H9 (cell line): ENCODE data around the gene SEMA7A. TPM values are rescaled to one million over a fixed set of nuclear protein-coding genes. Genes with fewer than 3 reads are reported as not detected.

Experiments
- DNase-seq: peaks from one replicate; pipeline ENCODE4 v3.0.0-alpha.2; 2017
- H2AFZ ChIP-seq: one replicate; pipeline ENCODE4 v1.6.1; 2013; ENCODE audit warnings: mild to moderate bottlenecking, low read length, control low read depth, moderate library complexity
- H2AK5ac ChIP-seq: 2 replicates; pipeline ENCODE4 v1.6.1; 2013; ENCODE audit warnings: low read length, control low read depth, mixed read lengths; ENCODE audit not compliant: insufficient read length
- H2BK120ac ChIP-seq: one replicate; pipeline ENCODE4 v1.6.1; 2013; ENCODE audit warnings: low read depth, mild to moderate bottlenecking, low read length, control low read depth, inconsistent platforms; ENCODE audit not compliant: poor library complexity, severe bottlenecking
- H2BK12ac ChIP-seq: 2 replicates; pipeline ENCODE4 v1.6.1; 2013; ENCODE audit warnings: low read length, control low read depth, mixed read lengths, low read depth; ENCODE audit not compliant: insufficient read length
- H2BK15ac ChIP-seq: 2 replicates; pipeline ENCODE4 v1.6.1; 2013; ENCODE audit warnings: low read depth, low read length, control low read depth
- H2BK20ac ChIP-seq: one replicate; pipeline ENCODE4 v1.6.1; 2013; ENCODE audit warnings: low read depth, mild to moderate bottlenecking, low read length, control low read depth, inconsistent platforms; ENCODE audit not compliant: poor library complexity, severe bottlenecking
- H2BK5ac ChIP-seq: 2 replicates; pipeline ENCODE4 v1.6.1; 2013; ENCODE audit warnings: low read length, control low read depth, mixed read lengths; ENCODE audit not compliant: insufficient read length
- H3K14ac ChIP-seq: 2 replicates; pipeline ENCODE4 v1.6.1; 2013; ENCODE audit warnings: low read length, control low read depth; ENCODE audit not compliant: insufficient read depth
- H3K18ac ChIP-seq: 2 replicates; pipeline ENCODE4 v1.6.1; 2013; ENCODE audit warnings: low read depth, mild to moderate bottlenecking, mixed read lengths, low read length, control low read depth; ENCODE audit not compliant: insufficient read length
- H3K23ac ChIP-seq: 2 replicates; pipeline ENCODE4 v1.6.1; 2013; ENCODE audit warnings: low read length, control low read depth, mixed read lengths, low read depth; ENCODE audit not compliant: insufficient read length
- H3K23me2 ChIP-seq: 2 replicates; pipeline ENCODE4 v1.6.1; 2013; ENCODE audit warnings: low read depth, mild to moderate bottlenecking, mixed read lengths, low read length, control low read depth; ENCODE audit not compliant: insufficient read length, poor library complexity, severe bottlenecking
- H3K27ac ChIP-seq: 2 replicates; pipeline ENCODE4 v1.5.1; 2013; ENCODE audit warnings: low read length, control low read depth, mixed read lengths, low read depth; ENCODE audit not compliant: insufficient read length
- H3K27me3 ChIP-seq: 2 replicates; pipeline ENCODE4 v1.6.1; 2013; ENCODE audit warnings: low read length, control low read depth, inconsistent platforms; ENCODE audit not compliant: insufficient read depth
- H3K4ac ChIP-seq: 2 replicates; pipeline ENCODE4 v1.6.1; 2013; ENCODE audit warnings: low read depth, mild to moderate bottlenecking, control low read depth, inconsistent platforms, low read length, moderate library complexity
- H3K4me1 ChIP-seq: 2 replicates; pipeline ENCODE4 v1.6.1; 2013; ENCODE audit warnings: low read length, control low read depth, inconsistent platforms; ENCODE audit not compliant: insufficient read depth
- H3K4me2 ChIP-seq: 2 replicates; pipeline ENCODE4 v1.6.1; 2013; ENCODE audit warnings: low read length, control low read depth, mixed read lengths; ENCODE audit not compliant: insufficient read length, insufficient read depth
- H3K56ac ChIP-seq: 2 replicates; pipeline ENCODE4 v1.6.1; 2013; ENCODE audit warnings: low read depth, mild to moderate bottlenecking, mixed read lengths, low read length, control low read depth; ENCODE audit not compliant: insufficient read length
- H3K79me1 ChIP-seq: 2 replicates; pipeline ENCODE4 v1.6.1; 2013; ENCODE audit warnings: low read depth, mild to moderate bottlenecking, moderate library complexity, low read length, control low read depth, inconsistent platforms; ENCODE audit not compliant: insufficient read depth, poor library complexity, severe bottlenecking
- H3K79me2 ChIP-seq: 2 replicates; pipeline ENCODE4 v1.6.1; 2013; ENCODE audit warnings: low read length, control low read depth, inconsistent platforms; ENCODE audit not compliant: insufficient read depth
- H3K9ac ChIP-seq: 2 replicates; pipeline ENCODE4 v1.6.1; 2013; ENCODE audit warnings: low read length, control low read depth, mixed read lengths; ENCODE audit not compliant: insufficient read length; ENCODE audit errors: extremely low read depth
- H3K9me3 ChIP-seq: one replicate; pipeline ENCODE4 v1.6.1; 2013; ENCODE audit warnings: low read depth, low read length, inconsistent platforms; ENCODE audit not compliant: control insufficient read depth
- H3T11ph ChIP-seq: one replicate; pipeline ENCODE4 v1.6.1; 2013; ENCODE audit warnings: mild to moderate bottlenecking, low read length, control low read depth, inconsistent platforms
- H4K20me1 ChIP-seq: one replicate; pipeline ENCODE4 v1.6.1; 2013; ENCODE audit not compliant: control insufficient read depth, insufficient read length, insufficient read depth
- H4K5ac ChIP-seq: 2 replicates; pipeline ENCODE4 v1.6.1; 2013; ENCODE audit warnings: low read depth, mild to moderate bottlenecking, mixed read lengths, low read length, control low read depth; ENCODE audit not compliant: insufficient read length
- H4K8ac ChIP-seq: replicated peaks from 2 replicates; pipeline ENCODE4 v1.6.1; 2013; ENCODE audit warnings: low read length, control low read depth, mixed read lengths, low read depth; ENCODE audit not compliant: insufficient read length
- H4K91ac ChIP-seq: 2 replicates; pipeline ENCODE4 v1.6.1; 2013; ENCODE audit warnings: low read depth, mild to moderate bottlenecking, moderate library complexity, mixed read lengths, low read length, control low read depth; ENCODE audit not compliant: insufficient read length
- H3K27ac Mint-ChIP-seq, 3 experiments: 2 replicates in 2 of 3; 3 replicates in 1 of 3; pipeline ENCODE4 v1.8.0; 2020 to 2021; ENCODE audit warnings: mixed read lengths in 3 of 3, mild to moderate bottlenecking in 1 of 3, moderate library complexity in 1 of 3
- H3K27me3 Mint-ChIP-seq: 2 replicates; pipeline ENCODE4 v1.8.0; 2021; ENCODE audit warnings: low read depth, mild to moderate bottlenecking, moderate library complexity, mixed read lengths
- H3K36me3 Mint-ChIP-seq, 3 experiments: 2 replicates in 2 of 3; 3 replicates in 1 of 3; pipeline ENCODE4 v1.8.0; 2020 to 2021; ENCODE audit warnings: low read depth in 3 of 3, mixed read lengths in 3 of 3; ENCODE audit not compliant: insufficient read depth in 1 of 3
- H3K4me1 Mint-ChIP-seq, 2 experiments: 2 replicates each; pipeline ENCODE4 v1.8.0; 2020; ENCODE audit warnings: mixed read lengths in 2 of 2
- H3K4me3 Mint-ChIP-seq, 2 experiments: 2 replicates in 1 of 2; 3 replicates in 1 of 2; pipeline ENCODE4 v1.8.0; 2020 to 2021; ENCODE audit warnings: mild to moderate bottlenecking in 2 of 2, mixed read lengths in 2 of 2, moderate library complexity in 1 of 2
- H3K9me3 Mint-ChIP-seq, 2 experiments: 2 replicates in 1 of 2; 3 replicates in 1 of 2; pipeline ENCODE4 v1.8.0; 2020; ENCODE audit warnings: mild to moderate bottlenecking in 2 of 2, mixed read lengths in 2 of 2, moderate library complexity in 1 of 2
- WGBS: extraction: QIAGEN DNeasy Blood & Tissue Kit; methylation state at CpG from one replicate; pipeline ENCODE4 v1.1.7; 2013; ENCODE audit warnings: missing lambda C conversion rate, low lambda C conversion rate, mixed read lengths; ENCODE audit not compliant: insufficient read length; ENCODE audit errors: extremely low coverage; 5-methylcytosine and 5-hydroxymethylcytosine counted together
- total RNA-seq: library from RNA; stranded (reverse); gene quantifications from 2 replicates; pipeline ENCODE4 v1.2.1, GENCODE V29; 2021
- TF ChIP-seq, protein P1 (sequence below): fragments of 200-600 bp; sonication (generic); conservative IDR thresholded peaks from 3 replicates; pipeline ENCODE4 v1.8.0; 2021; ENCODE audit warnings: antibody characterized with exemption, mild to moderate bottlenecking

The SEMA7A gene
- total RNA-seq, 1 experiment from 2014 or later, result 5.7 TPM

DNA sequence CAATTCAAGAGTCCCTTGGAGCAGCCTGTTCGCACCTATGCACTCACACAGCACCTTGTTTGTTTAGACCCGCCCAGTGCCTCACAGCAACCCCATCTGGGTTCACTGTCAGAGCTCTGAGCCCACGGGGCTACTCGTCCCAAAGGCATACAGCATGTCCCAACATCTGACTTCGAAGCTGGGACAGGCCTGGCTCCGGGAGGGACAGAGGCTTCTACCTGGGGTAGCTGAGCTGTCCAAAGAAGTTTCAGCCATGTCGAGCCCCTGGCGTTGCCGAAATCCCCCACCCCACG lies 37.7 kb downstream of the SEMA7A start:
- H3K79me2 ChIP-seq, result no peaks in the 10 kb centered on the region
- H2BK120ac ChIP-seq, result no peak overlapping the region
- no peaks in the 10 kb centered on the region for H3K23me2 ChIP-seq
- Mint-ChIP-seq H3K4me3 (no peak overlapping the region), H3K4me1 (peaks cover 16 to 30% of the 10 kb centered on the region in 2 experiments), H3K27me3 (peaks cover 6% of the 10 kb centered on the region), H3K27ac (peak overlapping the region in 2 of 3 experiments; percentile 29 to 30; a peak in 2 of 7 replicates), H3K36me3 (no peaks in the 10 kb centered on the region), H3K9me3 (no peaks in the 10 kb centered on the region)
- H3K4ac ChIP-seq, result no peak overlapping the region
- no CpG with 5 or more reads among the region's 10 CpGs for WGBS
- no peak overlapping the region for H4K91ac ChIP-seq
- no peaks in the 10 kb centered on the region for H4K20me1 ChIP-seq
- H3K27me3 ChIP-seq, result no peaks in the 10 kb centered on the region
- H4K8ac ChIP-seq, result no peak overlapping the region
- no peak overlapping the region for H2AFZ ChIP-seq
- no peak overlapping the region for H2BK5ac ChIP-seq
- H2AK5ac ChIP-seq, result no peak overlapping the region
- H3K79me1 ChIP-seq, result no peaks in the 10 kb centered on the region
- H3K56ac ChIP-seq, result no peak overlapping the region
- no peaks in the 10 kb centered on the region for H3K9me3 ChIP-seq
- no peak overlapping the region for H3K14ac ChIP-seq
- TF ChIP-seq, protein P1, sequence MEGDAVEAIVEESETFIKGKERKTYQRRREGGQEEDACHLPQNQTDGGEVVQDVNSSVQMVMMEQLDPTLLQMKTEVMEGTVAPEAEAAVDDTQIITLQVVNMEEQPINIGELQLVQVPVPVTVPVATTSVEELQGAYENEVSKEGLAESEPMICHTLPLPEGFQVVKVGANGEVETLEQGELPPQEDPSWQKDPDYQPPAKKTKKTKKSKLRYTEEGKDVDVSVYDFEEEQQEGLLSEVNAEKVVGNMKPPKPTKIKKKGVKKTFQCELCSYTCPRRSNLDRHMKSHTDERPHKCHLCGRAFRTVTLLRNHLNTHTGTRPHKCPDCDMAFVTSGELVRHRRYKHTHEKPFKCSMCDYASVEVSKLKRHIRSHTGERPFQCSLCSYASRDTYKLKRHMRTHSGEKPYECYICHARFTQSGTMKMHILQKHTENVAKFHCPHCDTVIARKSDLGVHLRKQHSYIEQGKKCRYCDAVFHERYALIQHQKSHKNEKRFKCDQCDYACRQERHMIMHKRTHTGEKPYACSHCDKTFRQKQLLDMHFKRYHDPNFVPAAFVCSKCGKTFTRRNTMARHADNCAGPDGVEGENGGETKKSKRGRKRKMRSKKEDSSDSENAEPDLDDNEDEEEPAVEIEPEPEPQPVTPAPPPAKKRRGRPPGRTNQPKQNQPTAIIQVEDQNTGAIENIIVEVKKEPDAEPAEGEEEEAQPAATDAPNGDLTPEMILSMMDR, result no peak
- H2BK20ac ChIP-seq, result no peak overlapping the region
- no peak overlapping the region for H2BK15ac ChIP-seq
- no peak overlapping the region for H3T11ph ChIP-seq
- H3K4me1 ChIP-seq, result peaks cover 4% of the 10 kb centered on the region; the same call in 1 of the 2 replicates
- no peak for DNase-seq
- no peak overlapping the region for H3K4me2 ChIP-seq
- no peak overlapping the region for H2BK12ac ChIP-seq
- no peak overlapping the region for H3K23ac ChIP-seq
- no peak overlapping the region for H3K9ac ChIP-seq
- no peak overlapping the region for H3K18ac ChIP-seq
- no peak overlapping the region for H3K27ac ChIP-seq
- no peak overlapping the region for H4K5ac ChIP-seq
